ENCODE data around the gene MSLN.
A peak's percentile ranks its signal among the peaks of the same experiment; 100 is the strongest.

Gene MSLN

GRCh38 chr16:797120-797420, 36.5 kb downstream of the MSLN start:
- Histone ChIP-seq H3K4me3 (ENCODE audit: severe bottlenecking) (no peak overlapping the region), H3K27me3 (ENCODE audit: insufficient read depth, poor library complexity, severe bottlenecking) (peaks cover 28% of the 10 kb centered on the region), H3K9me3 (ENCODE audit: severe bottlenecking) (no peaks in the 10 kb centered on the region), H3K27ac (ENCODE audit: poor library complexity, severe bottlenecking) (no peak overlapping the region), H3K4me1 (ENCODE audit: insufficient read depth, poor library complexity, severe bottlenecking) (peaks cover 4% of the 10 kb centered on the region), H3K36me3 (ENCODE audit: low read depth) (peaks cover 7% of the 10 kb centered on the region)
- peak; percentile 8; the same call in 1 of the 3 replicates for ATAC-seq (ENCODE audit: low read depth)
- DNase-seq (ENCODE audit: low spot score), result no peak
- TF ChIP-seq CTCF (IDR thresholded peaks at IDR 0.05; ENCODE audit: poor library complexity, severe bottlenecking), result no peak

GRCh38 chr16:797686-798085, 37.2 kb downstream of the MSLN start:
- Histone ChIP-seq H3K4me3 (ENCODE audit: severe bottlenecking) (no peak overlapping the region), H3K9me3 (ENCODE audit: severe bottlenecking) (no peaks in the 10 kb centered on the region), H3K36me3 (ENCODE audit: low read depth) (peaks cover 1% of the 10 kb centered on the region), H3K4me1 (ENCODE audit: insufficient read depth, poor library complexity, severe bottlenecking) (peaks cover 4% of the 10 kb centered on the region), H3K27ac (ENCODE audit: poor library complexity, severe bottlenecking) (no peak overlapping the region), H3K27me3 (ENCODE audit: insufficient read depth, poor library complexity, severe bottlenecking) (peaks cover 34% of the 10 kb centered on the region)
- ATAC-seq (ENCODE audit: low read depth) (no peak), DNase-seq (ENCODE audit: low spot score) (no peak)
- TF ChIP-seq CTCF (IDR thresholded peaks at IDR 0.05; ENCODE audit: poor library complexity, severe bottlenecking), result no peak

- Histone ChIP-seq H3K27ac (ENCODE audit: poor library complexity, severe bottlenecking) (no peak overlapping the region), H3K4me1 (ENCODE audit: insufficient read depth, poor library complexity, severe bottlenecking) (peaks cover 4% of the 10 kb centered on the region), H3K36me3 (ENCODE audit: low read depth) (no peaks in the 10 kb centered on the region), H3K4me3 (ENCODE audit: severe bottlenecking) (no peak overlapping the region), H3K9me3 (ENCODE audit: severe bottlenecking) (no peaks in the 10 kb centered on the region), H3K27me3 (ENCODE audit: insufficient read depth, poor library complexity, severe bottlenecking) (peaks cover 44% of the 10 kb centered on the region)
- TF ChIP-seq CTCF (IDR thresholded peaks at IDR 0.05; ENCODE audit: poor library complexity, severe bottlenecking), result no peak
- DNase-seq (ENCODE audit: low spot score), result no peak
- no peak for ATAC-seq (ENCODE audit: low read depth)
Observed at GRCh38 chr16:798666-799065, 38.1 kb downstream of the MSLN start.

- H3K27ac ChIP-seq (ENCODE audit: poor library complexity, severe bottlenecking), result no peak overlapping the region
- H3K36me3 ChIP-seq (ENCODE audit: low read depth), result no peaks in the 10 kb centered on the region
- H3K27me3 ChIP-seq (ENCODE audit: insufficient read depth, poor library complexity, severe bottlenecking), result peaks cover 47% of the 10 kb centered on the region
- TF ChIP-seq CTCF (IDR thresholded peaks at IDR 0.05; ENCODE audit: poor library complexity, severe bottlenecking), result no peak
- H3K4me1 ChIP-seq (ENCODE audit: insufficient read depth, poor library complexity, severe bottlenecking), result peaks cover 4% of the 10 kb centered on the region
- no peak overlapping the region for H3K4me3 ChIP-seq (ENCODE audit: severe bottlenecking)
- no peaks in the 10 kb centered on the region for H3K9me3 ChIP-seq (ENCODE audit: severe bottlenecking)
- ATAC-seq (ENCODE audit: low read depth) (no peak), DNase-seq (ENCODE audit: low spot score) (no peak)
Observed at GRCh38 chr16:799111-799947, 38.8 kb downstream of the MSLN start.
